Measurements from ENCODE around the gene FETUB.
"Not testable (repeated sequence)": the region's sequence is repeated elsewhere in the genome, so short reads cannot be mapped to it uniquely, and the experiment has no call there.

- not testable (repeated sequence) for TF ChIP-seq ZNF639 (tag by site-specific recombination; IDR thresholded peaks at IDR 0.05); ZBTB11 (tag by site-specific recombination; conservative IDR thresholded peaks at IDR 0.05; ENCODE audit: low read depth); ZNF121 (tag by site-specific recombination; IDR thresholded peaks at IDR 0.05); OSR2 (tag by site-specific recombination; IDR thresholded peaks at IDR 0.05); CTCF (tag by site-specific recombination; IDR thresholded peaks at IDR 0.05); YY1 (tag by site-specific recombination; IDR thresholded peaks at IDR 0.05); SCRT1 (tag by site-specific recombination; IDR thresholded peaks at IDR 0.05; ENCODE audit: borderline replicate concordance); ZFP37 (tag by site-specific recombination; IDR thresholded peaks at IDR 0.05); ZNF548 (tag by site-specific recombination; IDR thresholded peaks at IDR 0.05)
These were observed 62.3 kb downstream of the FETUB start for GRCh38 chr3:186702451-186702850.
